SK-N-MC (cell line): ENCODE data around the gene MYO18B.

Source experiments
- DNase-seq: peaks from one replicate; pipeline ENCODE4 v3.0.0-alpha.2; 2011; ENCODE audit warnings: low read depth, low spot score
- H3K27ac ChIP-seq: fragments of 200-600 bp; sonication (generic); 2 replicates; pipeline ENCODE4 v1.5.1; 2016; ENCODE audit warnings: mixed run types
- H3K36me3 ChIP-seq: fragments of 200-600 bp; sonication (generic); 2 replicates; pipeline ENCODE4 v1.6.1; 2017; ENCODE audit warnings: antibody characterized with exemption, low read length, mixed read lengths; ENCODE audit not compliant: insufficient read depth
- H3K4me3 ChIP-seq: fragments of 200-600 bp; sonication (generic); 2 replicates; pipeline ENCODE4 v1.5.1; 2016
- H3K9ac ChIP-seq: fragments of 200-600 bp; sonication (generic); 2 replicates; pipeline ENCODE4 v1.8.0; 2017; ENCODE audit warnings: mixed run types, mixed read lengths; ENCODE audit not compliant: insufficient read length
- H3K9me3 ChIP-seq: fragments of 200-600 bp; sonication (generic); 2 replicates; pipeline ENCODE4 v1.6.1; 2017; ENCODE audit warnings: low read depth, mild to moderate bottlenecking, antibody characterized with exemption, low read length, moderate library complexity, mixed read lengths
- EZH2 ChIP-seq: fragments of 200-600 bp; sonication (generic); IDR thresholded peaks from one replicate; pipeline ENCODE4 v1.6.1; 2017; ENCODE audit warnings: antibody characterized with exemption
- FOXP2 ChIP-seq: optimal IDR thresholded peaks from 2 replicates; pipeline ENCODE3; 2011; ENCODE audit warnings: mild to moderate bottlenecking, moderate library complexity; ENCODE audit not compliant: insufficient read depth; ENCODE audit errors: extremely low read length, control extremely low read depth
- POLR2AphosphoS5 ChIP-seq: IDR thresholded peaks from 2 replicates; pipeline ENCODE4 v1.6.1; 2012; ENCODE audit warnings: mild to moderate bottlenecking, low read depth, low read length, borderline replicate concordance

The MYO18B gene

GRCh38 chr22:25959818-25960774 lies 218.1 kb downstream of the MYO18B start:
- no peak for DNase-seq
- TF ChIP-seq EZH2 (no peak), POLR2AphosphoS5 (no peak), FOXP2 (no peak)
- Histone ChIP-seq H3K27ac (no peak overlapping the region), H3K9ac (no peak overlapping the region), H3K9me3 (no peaks in the 10 kb centered on the region), H3K36me3 (no peaks in the 10 kb centered on the region), H3K4me3 (no peak overlapping the region)

- Histone ChIP-seq H3K27ac (no peak overlapping the region), H3K9ac (no peak overlapping the region), H3K9me3 (no peaks in the 10 kb centered on the region), H3K36me3 (no peaks in the 10 kb centered on the region), H3K4me3 (no peak overlapping the region)
- no peak for DNase-seq
- no peak for TF ChIP-seq FOXP2
- no peak for TF ChIP-seq EZH2
- no peak for TF ChIP-seq POLR2AphosphoS5
These were observed 219.7 kb downstream of the MYO18B start for GRCh38 chr22:25961699-25962098.

GRCh38 chr22:25962711-25963110 lies 220.7 kb downstream of the MYO18B start:
- TF ChIP-seq POLR2AphosphoS5 (no peak), EZH2 (no peak), FOXP2 (no peak)
- Histone ChIP-seq H3K4me3 (no peak overlapping the region), H3K9me3 (no peaks in the 10 kb centered on the region), H3K27ac (no peak overlapping the region), H3K9ac (no peak overlapping the region), H3K36me3 (no peaks in the 10 kb centered on the region)
- DNase-seq: no peak

GRCh38 chr22:25964961-25965730 lies 223.2 kb downstream of the MYO18B start:
- H3K27ac ChIP-seq: no peak overlapping the region
- H3K9me3 ChIP-seq: no peaks in the 10 kb centered on the region
- no peak for DNase-seq

GRCh38 chr22:25966448-25966913 lies 224.5 kb downstream of the MYO18B start:
- H3K36me3 ChIP-seq: no peaks in the 10 kb centered on the region
- no peak overlapping the region for H3K27ac ChIP-seq
- DNase-seq: no peak
- H3K4me3 ChIP-seq: peak overlapping the region; percentile 43
- H3K9me3 ChIP-seq: no peaks in the 10 kb centered on the region
- TF ChIP-seq POLR2AphosphoS5 (no peak), FOXP2 (no peak), EZH2 (no peak)
- no peak overlapping the region for H3K9ac ChIP-seq

More at GRCh38 chr22:25964961-25965730, 223.2 kb downstream of the MYO18B start:
- Histone ChIP-seq H3K9ac (no peak overlapping the region), H3K4me3 (no peak overlapping the region), H3K36me3 (no peaks in the 10 kb centered on the region)
- TF ChIP-seq POLR2AphosphoS5 (no peak), FOXP2 (no peak), EZH2 (no peak)

GRCh38 chr22:25969286-25969685 lies 227.3 kb downstream of the MYO18B start:
- H3K4me3 ChIP-seq: no peak overlapping the region
- H3K9me3 ChIP-seq: no peaks in the 10 kb centered on the region
- no peak for TF ChIP-seq EZH2
- no peak for DNase-seq
- no peak overlapping the region for H3K27ac ChIP-seq
- H3K36me3 ChIP-seq: no peaks in the 10 kb centered on the region
- no peak overlapping the region for H3K9ac ChIP-seq

- H3K27ac ChIP-seq: no peak overlapping the region
- no peak for DNase-seq
- no peak overlapping the region for H3K9ac ChIP-seq
- TF ChIP-seq FOXP2: no peak
- no peak for TF ChIP-seq POLR2AphosphoS5
- TF ChIP-seq EZH2: no peak
- no peaks in the 10 kb centered on the region for H3K36me3 ChIP-seq
- H3K4me3 ChIP-seq: no peak overlapping the region
- H3K9me3 ChIP-seq: no peaks in the 10 kb centered on the region
These were observed 227.9 kb downstream of the MYO18B start for GRCh38 chr22:25969901-25970300.

GRCh38 chr22:25970374-25970911 lies 228.5 kb downstream of the MYO18B start:
- Histone ChIP-seq H3K9ac (no peak overlapping the region), H3K4me3 (no peak overlapping the region), H3K36me3 (no peaks in the 10 kb centered on the region), H3K27ac (no peak overlapping the region), H3K9me3 (no peaks in the 10 kb centered on the region)
- TF ChIP-seq POLR2AphosphoS5 (no peak), EZH2 (no peak), FOXP2 (no peak)
- DNase-seq: no peak
